HepG2 (cell line): ENCODE measurements around the gene HINFP. TPM values are rescaled to one million over a fixed set of nuclear protein-coding genes. Genes with fewer than 3 reads are reported as not detected.

ENCODE experiments used
- ATAC-seq: fragments of 200-7000 bp; cut with Tn5 transposase; 3 replicates; pipeline ENCODE4 v1.9.1; 2020; ENCODE audit warnings: mild to moderate bottlenecking, moderate library complexity
- BruUV-seq: library from RNA; stranded (reverse); fragments of 400-500 nt; replicated peaks from 2 replicates; lab custom pipeline; 2021; lab: Mats Ljungman, UMichigan
- CTCF ChIA-PET: fragments of 300-600 bp; formaldehyde crosslinking; extraction: SDS; loops from one replicate; lab custom pipeline; 2021; ENCODE audit warnings: low total read pairs, inconsistent platforms, low intra/inter-chr PET ratio; lab: Yijun Ruan, JAX
- POLR2A ChIA-PET: fragments of 350-600 bp; sonication (Branson Sonifier 250); formaldehyde crosslinking; loops from one replicate; lab custom pipeline; 2020; ENCODE audit warnings: antibody characterized with exemption, inconsistent platforms; lab: Yijun Ruan, JAX
- DNase-seq: peaks from one replicate; pipeline ENCODE4 v3.0.0-alpha.2; 2015; ENCODE audit warnings: low spot score
- FAIRE-seq: peaks from 3 replicates; lab custom pipeline; 2011; peaks lifted over from hg19 to GRCh38; lab: Jason Lieb, UNC
- H2AFZ ChIP-seq: one replicate; pipeline ENCODE4 v1.6.1; 2011; ENCODE audit warnings: low read length, inconsistent platforms
- H3K27ac ChIP-seq: fragments of 300-600 bp; 3 replicates; pipeline ENCODE4 v1.8.0; 2011; ENCODE audit warnings: mixed run types, mild to moderate bottlenecking, mixed read lengths, low read length, inconsistent platforms; ENCODE audit not compliant: insufficient read depth; ENCODE audit errors: extremely low read length
- H3K27me3 ChIP-seq, 2 experiments: fragments of 200-600 bp in 1 of 2; 2 replicates in 1 of 2; 3 replicates in 1 of 2; pipeline versions ENCODE4 v1.6.0 to v1.8.0; 2011; ENCODE audit warnings: low read length in 2 of 2, mild to moderate bottlenecking in 2 of 2, moderate library complexity in 2 of 2, inconsistent platforms in 1 of 2; ENCODE audit not compliant: insufficient read depth in 2 of 2, control insufficient read depth in 1 of 2
- H3K36me3 ChIP-seq, 2 experiments: fragments of 200-600 bp in 1 of 2; replicated peaks in 1 of 2; 2 replicates in 1 of 2; 3 replicates in 1 of 2; pipeline versions ENCODE4 v1.5.1 to v1.8.0; 2011; ENCODE audit warnings: low read length in 2 of 2, inconsistent platforms in 1 of 2; ENCODE audit not compliant: insufficient read depth in 2 of 2, control insufficient read depth in 1 of 2
- H3K4me1 ChIP-seq: 2 replicates; pipeline ENCODE4 v1.5.1; 2012; ENCODE audit warnings: low read length, inconsistent platforms; ENCODE audit not compliant: insufficient read depth
- H3K4me2 ChIP-seq: 2 replicates; pipeline ENCODE4 v1.6.0; 2011; ENCODE audit warnings: low read depth, low read length, inconsistent platforms
- H3K4me3 ChIP-seq, 3 experiments: fragments of 200-600 bp in 1 of 3; sonication (generic), shearing (Covaris generic) in 1 of 3; replicated peaks in 1 of 3; 2 replicates each; pipeline ENCODE4 v1.5.1; 2011 to 2016; ENCODE audit warnings: low read length in 3 of 3, inconsistent platforms in 2 of 3, low read depth in 2 of 3, mild to moderate bottlenecking in 2 of 3, control low read depth in 1 of 3, mixed read lengths in 1 of 3; ENCODE audit not compliant: insufficient read depth in 1 of 3
- H3K79me2 ChIP-seq: one replicate; pipeline ENCODE4 v1.6.1; 2011; ENCODE audit warnings: low read length, inconsistent platforms; ENCODE audit not compliant: insufficient read depth
- H3K9ac ChIP-seq: 2 replicates; pipeline ENCODE4 v1.6.0; 2011; ENCODE audit warnings: mild to moderate bottlenecking, low read depth, low read length, inconsistent platforms; ENCODE audit not compliant: insufficient read depth
- H3K9me3 ChIP-seq: 2 replicates; pipeline ENCODE4 v1.5.1; 2012; ENCODE audit warnings: mild to moderate bottlenecking, low read length
- H4K20me1 ChIP-seq: 2 replicates; pipeline ENCODE4 v1.6.0; 2011; ENCODE audit warnings: inconsistent platforms, mild to moderate bottlenecking, low read length, moderate library complexity; ENCODE audit not compliant: insufficient read depth
- FOXA1 ChIP-seq, 2 experiments: fragments of 450-650 bp in 1 of 2; sonication (generic) in 1 of 2; formaldehyde crosslinking in 1 of 2; IDR thresholded peaks; 2 replicates each; pipeline versions ENCODE4 v1.4.0 to v1.6.1; 2016 to 2020; ENCODE audit warnings: missing genetic modification reagents in 1 of 2
- MAZ ChIP-seq, 2 experiments: sonication (generic) in 1 of 2; formaldehyde crosslinking in 1 of 2; IDR thresholded peaks; 2 replicates each; pipeline versions ENCODE4 v1.5.0 to v1.6.1; 2012 to 2020; ENCODE audit warnings: low read depth in 2 of 2, mild to moderate bottlenecking in 2 of 2, borderline replicate concordance in 1 of 2, improper control_type of control experiment in 1 of 2, low read length in 1 of 2, missing genetic modification reagents in 1 of 2, moderate library complexity in 1 of 2
- MIXL1 ChIP-seq: IDR thresholded peaks from 2 replicates; pipeline ENCODE4 v1.6.1; 2016
- RAD21 ChIP-seq: fragments of 450-650 bp; formaldehyde crosslinking; IDR thresholded peaks from 2 replicates; pipeline ENCODE4 v1.5.0; 2020; ENCODE audit warnings: mild to moderate bottlenecking
- RBM22 ChIP-seq: fragments of 200-400 bp; formaldehyde crosslinking; optimal IDR thresholded peaks from 2 replicates; pipeline ENCODE3; 2017; ENCODE audit warnings: mild to moderate bottlenecking, low read length, moderate library complexity
- SIX4 ChIP-seq: sonication (generic); formaldehyde crosslinking; IDR thresholded peaks from 2 replicates; pipeline ENCODE4 v1.4.0; 2020; ENCODE audit warnings: missing genetic modification reagents
- SMAD3 ChIP-seq: sonication (generic); formaldehyde crosslinking; IDR thresholded peaks from 2 replicates; pipeline ENCODE4 v1.4.0; 2020; ENCODE audit warnings: missing genetic modification reagents
- STAG1 ChIP-seq: sonication (generic); formaldehyde crosslinking; IDR thresholded peaks from 2 replicates; pipeline ENCODE4 v1.4.0; 2020; ENCODE audit warnings: missing genetic modification reagents
- TIGD3 ChIP-seq: sonication (generic); formaldehyde crosslinking; IDR thresholded peaks from 2 replicates; pipeline ENCODE4 v1.5.1; 2020; ENCODE audit warnings: mild to moderate bottlenecking, missing genetic modification reagents, borderline replicate concordance
- ZNF34 ChIP-seq: sonication (generic); formaldehyde crosslinking; IDR thresholded peaks from 2 replicates; pipeline ENCODE4 v1.4.0; 2020; ENCODE audit warnings: mild to moderate bottlenecking, missing genetic modification reagents, borderline replicate concordance
- ZNF44 ChIP-seq: sonication (generic); formaldehyde crosslinking; IDR thresholded peaks from 2 replicates; pipeline ENCODE4 v1.5.1; 2020; ENCODE audit warnings: mild to moderate bottlenecking, missing genetic modification reagents
- ZNF441 ChIP-seq: sonication (generic); formaldehyde crosslinking; IDR thresholded peaks from 2 replicates; pipeline ENCODE4 v1.7.0; 2021; ENCODE audit warnings: missing genetic modification reagents, borderline replicate concordance
- ZNF607 ChIP-seq: sonication (generic); formaldehyde crosslinking; IDR thresholded peaks from 2 replicates; pipeline ENCODE4 v1.5.1; 2020; ENCODE audit warnings: missing genetic modification reagents, mild to moderate bottlenecking, borderline replicate concordance
- ZNF746 ChIP-seq: sonication (generic); formaldehyde crosslinking; IDR thresholded peaks from 2 replicates; pipeline ENCODE4 v1.8.0; 2022; ENCODE audit warnings: mild to moderate bottlenecking, missing genetic modification reagents
- WGBS: methylation state at CpG from one replicate; pipeline ENCODE4 v1.1.6; 2017; ENCODE audit warnings: low lambda C conversion rate; 5-methylcytosine and 5-hydroxymethylcytosine counted together
- in situ Hi-C: cut with HindIII; loops from 2 replicates; pipeline ENCODE4 v1.10.0; 2017; ENCODE audit warnings: low pct_unique_long_range_greater_than_20kb; ENCODE audit not compliant: extremely low pct_ligation_motif_present
- intact Hi-C: fragments of 100-400 bp; cut with micrococcal nuclease; formaldehyde crosslinking; loops from one replicate; pipeline ENCODE4 v1.10.0; 2022; ENCODE audit not compliant: unreplicated experiment
- polyA plus RNA-seq, 8 experiments: library from polyadenylated mRNA; depleted of rRNA in 3 of 8; stranded (reverse) in 7 of 8; unstranded in 1 of 8; fragments of >200 nt; fragmentation: Illumina TruSeq in 4 of 8; extraction: Trizol in 4 of 8; gene quantifications; 2 replicates each; pipeline versions ENCODE4 v1.2.1 to v1.2.3, GENCODE V29; 2011 to 2016; ENCODE audit warnings: low read depth in 4 of 8, missing spikeins in 1 of 8, mixed read lengths in 1 of 8; ENCODE audit not compliant: insufficient read depth in 1 of 8
- total RNA-seq, 5 experiments: library from RNA; depleted of rRNA; stranded (reverse); fragments of >200 nt; fragmentation: Illumina TruSeq; extraction: Trizol; gene quantifications; 2 replicates each; pipeline ENCODE4 v1.2.3, GENCODE V29; 2016; ENCODE audit warnings: low read depth in 1 of 5
- TF ChIP-seq, protein P1 (sequence below): sonication (generic); formaldehyde crosslinking; IDR thresholded peaks from 2 replicates; pipeline ENCODE4 v1.5.0; 2020; ENCODE audit warnings: mild to moderate bottlenecking, missing genetic modification reagents, moderate library complexity
- TF ChIP-seq, protein P2 (sequence below): sonication (generic); formaldehyde crosslinking; IDR thresholded peaks from 2 replicates; pipeline ENCODE4 v1.4.0; 2020; ENCODE audit warnings: missing genetic modification reagents

HINFP gene
- total and polyA plus RNA-seq, 2 of the 13 experiments (the other 11 are each of a cell fraction or from before 2014, with no cell fraction given) = 15.1 to 21.4 TPM

GRCh38 chr11:119144825-119145486, 23.6 kb downstream of the HINFP start:
- no peak overlapping the region for H3K4me3 ChIP-seq
- in situ Hi-C loops = no loop called here
- TF ChIP-seq RAD21 (CRISPR knock-in tag) (0 out of 2 replicates have a peak, but pooled peaks have one; percentile 22), SIX4 (CRISPR knock-in tag) (no peak), ZNF607 (CRISPR knock-in tag) (no peak), ZNF44 (CRISPR knock-in tag) (no peak), FOXA1 (IDR thresholded peaks at IDR 0.05) (no peak), FOXA1 (CRISPR knock-in tag; IDR thresholded peaks at IDR 0.05) (no peak), MAZ (IDR thresholded peaks at IDR 0.05; ENCODE audit: borderline replicate concordance, low read depth, low read length) (0 out of 2 replicates have a peak, but pooled peaks have one; percentile 36), MAZ (CRISPR knock-in tag; IDR thresholded peaks at IDR 0.05; ENCODE audit: low read depth) (no peak), ZNF34 (no peak), TIGD3 (CRISPR knock-in tag) (no peak), RBM22 (no peak), ZNF441 (CRISPR knock-in tag) (no peak), ZNF746 (CRISPR knock-in tag) (no peak), STAG1 (CRISPR knock-in tag) (peak; percentile 54), SMAD3 (CRISPR knock-in tag) (no peak), MIXL1 (CRISPR knock-in tag) (peak; percentile 27; the same call in 1 of the 2 replicates)
- TF ChIP-seq, protein P1, sequence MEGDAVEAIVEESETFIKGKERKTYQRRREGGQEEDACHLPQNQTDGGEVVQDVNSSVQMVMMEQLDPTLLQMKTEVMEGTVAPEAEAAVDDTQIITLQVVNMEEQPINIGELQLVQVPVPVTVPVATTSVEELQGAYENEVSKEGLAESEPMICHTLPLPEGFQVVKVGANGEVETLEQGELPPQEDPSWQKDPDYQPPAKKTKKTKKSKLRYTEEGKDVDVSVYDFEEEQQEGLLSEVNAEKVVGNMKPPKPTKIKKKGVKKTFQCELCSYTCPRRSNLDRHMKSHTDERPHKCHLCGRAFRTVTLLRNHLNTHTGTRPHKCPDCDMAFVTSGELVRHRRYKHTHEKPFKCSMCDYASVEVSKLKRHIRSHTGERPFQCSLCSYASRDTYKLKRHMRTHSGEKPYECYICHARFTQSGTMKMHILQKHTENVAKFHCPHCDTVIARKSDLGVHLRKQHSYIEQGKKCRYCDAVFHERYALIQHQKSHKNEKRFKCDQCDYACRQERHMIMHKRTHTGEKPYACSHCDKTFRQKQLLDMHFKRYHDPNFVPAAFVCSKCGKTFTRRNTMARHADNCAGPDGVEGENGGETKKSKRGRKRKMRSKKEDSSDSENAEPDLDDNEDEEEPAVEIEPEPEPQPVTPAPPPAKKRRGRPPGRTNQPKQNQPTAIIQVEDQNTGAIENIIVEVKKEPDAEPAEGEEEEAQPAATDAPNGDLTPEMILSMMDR (CRISPR knock-in tag) = peak; percentile 75
- TF ChIP-seq, protein P2, sequence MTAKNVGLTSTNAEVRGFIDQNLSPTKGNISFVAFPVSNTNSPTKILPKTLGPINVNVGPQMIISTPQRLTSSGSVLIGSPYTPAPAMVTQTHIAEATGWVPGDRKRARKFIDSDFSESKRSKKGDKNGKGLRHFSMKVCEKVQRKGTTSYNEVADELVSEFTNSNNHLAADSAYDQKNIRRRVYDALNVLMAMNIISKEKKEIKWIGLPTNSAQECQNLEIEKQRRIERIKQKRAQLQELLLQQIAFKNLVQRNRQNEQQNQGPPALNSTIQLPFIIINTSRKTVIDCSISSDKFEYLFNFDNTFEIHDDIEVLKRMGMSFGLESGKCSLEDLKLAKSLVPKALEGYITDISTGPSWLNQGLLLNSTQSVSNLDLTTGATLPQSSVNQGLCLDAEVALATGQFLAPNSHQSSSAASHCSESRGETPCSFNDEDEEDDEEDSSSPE = no peak

More at GRCh38 chr11:119144825-119145486, 23.6 kb downstream of the HINFP start:
- no TSS peak for BruUV-seq
- H3K79me2 ChIP-seq = no peaks in the 10 kb centered on the region
- no peak overlapping the region for H3K27ac ChIP-seq
- peak overlapping the region; percentile 39; the same call in 1 of the 2 replicates for H3K4me2 ChIP-seq
- H3K27me3 ChIP-seq = peaks cover 10 to 33% of the 10 kb centered on the region in 2 experiments
- H3K9me3 ChIP-seq = no peaks in the 10 kb centered on the region
- H3K36me3 ChIP-seq = no peaks in the 10 kb centered on the region
- POLR2A ChIA-PET = interaction anchor here (0.6 to 1.8 kb wide), 4 partner anchors 24 to 129 kb away, joined by 3 to 11 read pairs (median 6); partner anchors contain the start of genes HINFP and NLRX1
- ATAC-seq = peak; percentile 90
- intact Hi-C loops = loop anchor here (1.0 to 2.0 kb wide), 2 partner anchors 50 to 52 kb away; a partner anchor contains a TSS
- H3K4me1 ChIP-seq = peaks cover 6% of the 10 kb centered on the region; the same call in 1 of the 2 replicates
- WGBS = 5% methylated on average over 4 of the region's 7 CpGs
- CTCF ChIA-PET = interaction anchor here (1.1 to 2.9 kb wide), 2 partner anchors 11 to 52 kb away, joined by 3 to 25 read pairs; no protein-coding TSS in a partner anchor
- no peak overlapping the region for H3K9ac ChIP-seq
- no peaks in the 10 kb centered on the region for H4K20me1 ChIP-seq
- FAIRE-seq = peak; percentile 70
- DNase-seq = peak; percentile 77
- H2AFZ ChIP-seq = no peak overlapping the region
